Glomerular visceral epithelial cell (primary cell): Measurements from ENCODE around the gene JAZF1.
A peak's percentile ranks its signal among the peaks of the same experiment; 100 is the strongest.

Source experiments
- DNase-seq: peaks from one replicate; pipeline ENCODE4 v3.0.0-alpha.2; 2016; ENCODE audit errors: extremely low spot score

The JAZF1 gene

GRCh38 chr7:28136420-28136819 is 44.2 kb downstream of the JAZF1 start:
- DNase-seq: no peak

DNA sequence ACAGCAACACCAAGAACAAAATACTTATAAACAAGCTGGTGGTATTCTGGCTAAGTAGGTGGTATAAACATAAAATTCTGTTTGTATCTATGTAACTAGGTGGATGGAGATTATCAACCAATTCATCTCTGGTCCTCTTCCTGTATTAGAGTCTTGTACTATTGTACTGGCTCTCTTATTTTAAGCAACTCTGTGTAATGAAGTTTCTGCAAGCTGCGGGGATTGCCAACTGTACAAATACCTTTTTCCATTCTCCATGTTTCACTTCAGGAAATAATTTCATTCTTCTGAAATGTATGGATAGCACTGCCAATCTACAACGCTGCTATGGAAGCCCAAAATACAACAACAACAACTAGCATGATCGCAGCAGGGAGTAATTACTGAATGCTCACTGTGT is 44.8 kb downstream of the JAZF1 start:
- no peak for DNase-seq

DNA sequence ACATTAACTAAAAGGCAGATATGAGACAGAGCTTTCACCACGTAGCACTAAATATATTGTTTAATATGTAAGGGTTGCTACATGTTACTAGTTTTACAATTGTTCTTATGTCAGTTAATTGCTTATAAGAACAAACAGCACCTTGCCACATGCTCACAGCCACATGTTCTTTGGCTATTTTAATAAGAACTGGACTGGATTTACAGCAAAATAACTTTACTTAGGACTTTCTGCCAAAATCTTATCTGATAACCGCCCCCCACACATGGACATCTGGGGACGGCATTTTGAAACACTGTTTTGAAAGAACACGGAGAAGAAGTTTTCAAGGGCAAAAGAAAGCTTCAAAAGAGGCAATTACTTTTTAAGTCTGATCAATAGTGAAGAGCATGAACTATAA is 45.3 kb downstream of the JAZF1 start:
- no peak for DNase-seq

- DNase-seq: no peak
Measured at GRCh38 chr7:28133872-28134271, 46.7 kb downstream of the JAZF1 start.

DNA sequence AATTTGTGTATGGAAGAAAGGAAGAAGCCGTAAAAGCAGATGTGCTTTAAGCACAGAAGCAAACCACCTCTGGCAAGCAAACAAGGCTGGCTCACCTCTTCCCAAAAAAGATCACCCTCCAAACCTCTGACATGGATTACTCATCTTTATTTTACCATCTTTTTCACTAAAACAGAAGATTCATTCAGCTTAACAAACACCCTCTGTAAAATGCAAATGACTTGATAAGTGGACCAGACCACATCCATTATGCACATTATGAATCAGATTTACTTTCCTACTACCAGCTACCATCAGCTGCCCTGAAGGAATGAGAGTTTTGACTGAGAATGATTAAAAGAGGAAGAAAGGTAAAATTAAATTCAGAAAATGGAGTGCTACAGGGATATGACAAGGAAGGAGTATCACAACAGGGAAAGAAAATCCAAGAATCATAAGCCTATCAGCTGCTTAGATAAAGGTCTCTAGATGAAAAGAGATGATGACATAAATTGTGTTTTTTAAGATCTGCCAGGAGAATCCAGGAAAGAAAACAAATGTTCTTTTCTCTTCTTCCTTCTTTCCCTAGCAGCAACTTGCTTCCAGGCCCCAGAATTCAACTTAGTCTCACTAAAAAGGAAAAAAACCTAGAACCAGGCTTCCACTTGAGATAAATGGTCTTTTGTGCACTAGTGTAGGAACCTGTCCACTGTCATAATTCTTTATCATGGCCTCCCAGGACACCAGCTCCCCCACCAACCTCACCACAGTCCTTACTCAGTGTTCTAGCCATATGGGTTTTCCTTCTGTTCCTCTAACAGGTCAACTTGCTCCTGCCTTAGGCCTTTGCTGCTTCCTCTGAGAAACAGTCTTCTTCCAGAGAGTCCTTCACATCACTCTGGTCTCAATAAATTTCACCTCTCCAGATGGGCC is 47.4 kb downstream of the JAZF1 start:
- DNase-seq: no peak

DNA sequence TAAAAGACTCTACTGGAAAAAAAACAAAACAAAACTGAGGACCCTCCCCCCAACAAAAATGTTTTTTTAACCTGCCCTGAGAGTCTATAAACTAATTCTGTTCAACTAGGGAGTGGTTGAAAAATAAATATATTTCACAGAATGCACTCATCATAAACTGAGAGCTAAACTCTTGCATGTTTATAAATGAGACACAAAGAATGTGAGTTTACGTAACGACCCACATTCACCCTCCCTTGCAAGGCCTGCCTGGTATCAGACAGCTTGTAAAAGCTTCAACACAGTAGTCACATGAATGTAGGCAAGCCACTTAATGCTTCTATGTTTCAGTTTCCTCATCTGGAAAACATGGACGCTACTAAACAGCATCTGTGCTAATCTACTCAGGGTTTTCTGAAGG is 50.3 kb downstream of the JAZF1 start:
- DNase-seq: no peak

- DNase-seq: peak; percentile 9
Measured at GRCh38 chr7:28128608-28129007, 52.0 kb downstream of the JAZF1 start.

GRCh38 chr7:28126410-28127041 is 54.1 kb downstream of the JAZF1 start:
- no peak for DNase-seq

DNA sequence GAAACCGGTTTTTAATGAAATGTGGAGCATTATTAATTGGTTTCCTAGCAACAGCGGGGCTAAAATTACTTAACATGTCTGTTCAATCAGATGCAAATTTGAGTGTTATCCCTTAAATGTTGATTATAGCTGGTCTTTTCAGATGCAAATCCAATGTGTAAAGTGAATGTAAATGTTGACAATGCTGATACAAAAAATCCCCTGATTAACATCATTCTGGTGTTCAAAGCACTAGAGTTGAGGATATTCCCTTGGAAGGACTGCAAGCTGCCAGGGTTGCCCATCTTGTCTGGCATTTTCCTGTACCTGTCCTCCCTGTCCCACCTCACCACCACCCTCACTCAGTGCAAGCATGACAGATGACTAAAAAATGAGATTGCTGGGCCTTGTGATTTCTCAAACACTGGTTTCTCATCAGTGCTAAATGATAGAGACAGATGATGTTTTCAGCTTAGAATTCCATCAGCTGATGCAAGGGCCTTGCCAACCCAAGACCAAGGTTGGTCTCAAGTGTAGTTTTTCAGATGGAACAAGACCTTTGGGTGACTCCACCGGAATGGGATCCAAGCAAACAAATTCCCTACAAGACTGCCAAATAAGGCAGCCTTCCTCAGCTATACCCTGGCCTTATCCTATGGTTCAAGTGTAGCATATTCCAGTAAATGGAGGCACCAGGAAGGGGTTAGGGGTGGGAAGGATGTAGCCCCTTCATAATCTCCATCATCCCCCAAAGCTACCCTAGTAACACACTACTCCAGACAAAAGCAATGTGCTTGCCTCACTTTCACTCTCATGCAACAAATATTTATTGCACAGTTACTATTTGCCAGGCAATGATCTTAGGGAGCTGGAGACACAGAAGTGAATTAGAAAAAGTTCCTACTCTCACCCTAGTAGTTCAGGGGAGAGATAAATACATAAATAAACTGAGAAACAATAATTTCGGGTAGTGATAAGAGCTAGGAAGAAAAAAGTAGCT is 54.9 kb downstream of the JAZF1 start:
- DNase-seq: no peak

GRCh38 chr7:28124413-28124812 is 56.2 kb downstream of the JAZF1 start:
- DNase-seq: no peak

DNA sequence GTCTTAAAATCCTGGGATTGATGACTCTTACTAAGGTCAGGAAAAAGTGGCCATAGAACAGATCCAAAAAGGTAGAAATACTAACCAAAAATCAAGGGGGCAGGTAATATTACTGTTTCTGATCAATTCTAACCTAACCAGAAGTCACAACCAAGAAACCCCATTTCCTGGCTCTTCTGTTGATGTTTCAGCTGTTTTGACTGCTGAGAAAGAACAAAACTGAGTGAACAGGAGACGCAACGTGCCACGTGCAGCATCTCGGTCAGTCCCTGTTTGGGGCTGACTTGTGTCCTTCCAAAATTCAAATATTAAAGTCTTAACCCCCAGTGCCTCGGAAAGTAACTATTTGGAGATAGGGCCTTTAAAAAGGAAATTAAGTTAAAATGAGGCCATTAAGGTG is 56.8 kb downstream of the JAZF1 start:
- no peak for DNase-seq

DNA sequence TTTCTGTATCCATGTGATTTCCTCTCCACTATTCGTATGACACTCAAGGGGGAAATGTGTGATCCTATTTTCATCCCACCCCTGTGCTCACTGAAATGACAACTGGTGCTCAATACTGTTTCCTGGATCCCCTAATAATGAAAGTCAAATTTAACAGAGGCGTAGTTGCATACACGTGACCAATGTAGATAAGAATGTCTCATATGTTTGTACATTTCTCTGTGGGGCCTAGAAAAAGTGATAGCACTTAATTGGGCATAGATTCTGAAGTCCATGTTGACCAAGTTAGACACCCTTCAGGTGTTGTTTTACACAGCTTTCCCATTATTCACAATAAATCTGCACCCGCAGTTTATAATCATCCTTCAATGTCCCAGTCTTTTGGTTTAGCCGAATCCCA is 59.1 kb downstream of the JAZF1 start:
- DNase-seq: no peak

DNA sequence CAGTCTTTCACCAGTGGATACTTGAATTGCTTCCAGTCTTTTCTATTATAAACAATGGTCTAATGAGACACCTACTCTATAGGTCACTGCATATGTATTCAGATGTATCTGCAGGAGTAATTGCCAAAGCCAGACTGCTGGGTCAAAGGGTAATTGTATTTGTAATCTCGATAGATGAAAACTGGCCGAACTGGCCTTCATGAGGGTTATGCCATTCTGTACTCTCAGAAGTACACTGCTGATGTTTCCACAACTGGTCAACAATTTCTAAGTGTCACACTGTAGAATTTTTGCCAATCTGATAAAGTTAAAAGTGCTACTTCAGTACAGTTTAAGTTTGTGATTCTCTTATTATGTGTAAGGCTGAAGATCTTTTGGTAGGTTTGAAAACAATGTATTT is 64.6 kb downstream of the JAZF1 start:
- DNase-seq: no peak

GRCh38 chr7:28115261-28115660 is 65.3 kb downstream of the JAZF1 start:
- DNase-seq: no peak

DNA sequence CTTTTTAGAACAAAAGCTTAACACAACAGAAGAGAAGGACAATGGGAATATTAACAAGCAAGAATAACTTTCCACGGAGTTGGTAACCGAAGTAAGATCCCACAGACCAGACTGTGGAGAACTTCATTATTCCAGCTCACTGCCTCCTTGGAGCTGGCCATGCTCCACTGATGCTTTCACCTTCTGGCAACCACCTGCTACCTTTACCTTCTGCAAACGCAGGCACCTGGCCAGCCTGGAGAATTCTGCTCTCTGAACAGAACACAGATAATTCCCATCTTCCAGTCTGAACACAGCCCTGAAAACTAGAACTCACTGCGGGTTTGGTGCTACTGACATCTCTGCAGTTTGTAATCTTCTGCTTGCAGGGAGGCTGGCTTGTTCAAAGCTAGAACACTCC is 66.5 kb downstream of the JAZF1 start:
- no peak for DNase-seq

- no peak for DNase-seq
Measured at GRCh38 chr7:28112883-28113540, 67.6 kb downstream of the JAZF1 start.

DNA sequence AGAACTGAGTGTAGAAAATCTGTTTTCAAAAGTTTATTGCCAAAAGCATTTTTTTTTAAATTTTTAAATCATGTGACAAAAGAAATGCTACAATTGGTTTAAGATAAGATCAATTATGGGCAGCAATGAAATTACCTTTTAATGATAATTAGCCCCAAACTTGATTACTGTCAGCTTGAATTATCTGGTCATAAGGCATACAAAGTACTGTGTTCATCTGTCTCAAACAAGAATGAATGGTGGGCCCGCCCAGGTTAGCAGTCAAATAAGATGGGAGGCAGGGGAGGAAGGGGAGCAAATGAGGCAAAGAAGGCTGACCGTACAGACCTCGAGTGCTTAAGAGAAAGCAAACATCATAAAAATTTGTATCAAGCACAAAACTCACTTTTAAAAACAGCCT is 68.1 kb downstream of the JAZF1 start:
- DNase-seq: no peak

DNA sequence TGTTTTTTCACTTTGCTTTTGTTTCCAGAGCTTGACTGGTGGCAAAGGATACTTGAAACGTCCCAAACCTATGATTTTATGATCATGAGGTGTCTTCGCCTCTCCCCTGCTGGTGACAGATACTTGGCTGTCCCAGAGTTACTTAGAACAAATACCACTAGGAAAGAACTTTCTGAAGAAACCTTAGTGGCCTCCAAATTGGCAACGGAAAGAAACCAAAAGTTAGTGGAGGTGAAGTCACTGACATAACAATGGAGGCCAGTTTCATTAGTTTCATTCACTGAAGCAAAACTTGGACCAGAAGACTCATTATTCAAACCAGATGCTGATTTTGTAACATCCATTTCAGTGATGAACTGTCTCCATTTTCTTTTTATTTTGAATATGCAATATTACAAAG is 68.6 kb downstream of the JAZF1 start:
- DNase-seq: no peak

- DNase-seq: no peak
Measured at GRCh38 chr7:28110427-28111012, 70.1 kb downstream of the JAZF1 start.

- DNase-seq: no peak
Measured at GRCh38 chr7:28108747-28109146, 71.8 kb downstream of the JAZF1 start.

GRCh38 chr7:28107960-28108359 is 72.6 kb downstream of the JAZF1 start:
- peak; percentile 27 for DNase-seq
